Body of pancreas (tissue), 4 donors: ENCODE results near the gene SNX30.

Source experiments
- POLR2A ChIP-seq, 3 donors: fragments of 450-650 bp; IDR thresholded peaks; one replicate each; pipeline ENCODE4 v1.6.1; 2016; ENCODE audit warnings: antibody characterized with exemption in 3 of 3, mild to moderate bottlenecking in 2 of 3
- TF ChIP-seq, protein P1 (sequence below), 7 experiments: fragments of 450-650 bp in 4 of 7; fragments of 200-600 bp in 3 of 7; sonication (generic) in 3 of 7; IDR thresholded peaks; one replicate each; pipeline ENCODE4 v1.5.1; 2016 to 2019; ENCODE audit warnings: antibody characterized with exemption in 7 of 7

DNA sequence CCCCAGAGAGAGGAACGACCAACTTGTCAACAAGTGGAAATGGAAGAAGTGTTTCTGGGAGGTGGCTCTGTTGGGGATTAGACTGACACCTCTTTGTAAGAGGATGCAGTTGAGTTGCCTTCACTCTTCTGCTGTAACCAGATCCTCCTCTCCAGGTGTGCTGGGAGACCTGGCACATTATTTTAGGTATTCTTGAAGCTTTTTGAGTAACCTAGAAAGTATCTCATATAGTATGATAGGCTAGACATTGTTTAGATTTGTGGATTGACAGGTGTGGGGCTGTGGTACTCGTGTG is 21.6 kb downstream of the SNX30 start:
- TF ChIP-seq, protein P1, sequence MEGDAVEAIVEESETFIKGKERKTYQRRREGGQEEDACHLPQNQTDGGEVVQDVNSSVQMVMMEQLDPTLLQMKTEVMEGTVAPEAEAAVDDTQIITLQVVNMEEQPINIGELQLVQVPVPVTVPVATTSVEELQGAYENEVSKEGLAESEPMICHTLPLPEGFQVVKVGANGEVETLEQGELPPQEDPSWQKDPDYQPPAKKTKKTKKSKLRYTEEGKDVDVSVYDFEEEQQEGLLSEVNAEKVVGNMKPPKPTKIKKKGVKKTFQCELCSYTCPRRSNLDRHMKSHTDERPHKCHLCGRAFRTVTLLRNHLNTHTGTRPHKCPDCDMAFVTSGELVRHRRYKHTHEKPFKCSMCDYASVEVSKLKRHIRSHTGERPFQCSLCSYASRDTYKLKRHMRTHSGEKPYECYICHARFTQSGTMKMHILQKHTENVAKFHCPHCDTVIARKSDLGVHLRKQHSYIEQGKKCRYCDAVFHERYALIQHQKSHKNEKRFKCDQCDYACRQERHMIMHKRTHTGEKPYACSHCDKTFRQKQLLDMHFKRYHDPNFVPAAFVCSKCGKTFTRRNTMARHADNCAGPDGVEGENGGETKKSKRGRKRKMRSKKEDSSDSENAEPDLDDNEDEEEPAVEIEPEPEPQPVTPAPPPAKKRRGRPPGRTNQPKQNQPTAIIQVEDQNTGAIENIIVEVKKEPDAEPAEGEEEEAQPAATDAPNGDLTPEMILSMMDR (IDR thresholded peaks at IDR 0.05): no peak
- no peak for TF ChIP-seq POLR2A (IDR thresholded peaks at IDR 0.05)
